GM23338 (cell line): ENCODE data around the gene AASDH.

ENCODE experiments used
- EZH2 ChIP-seq: fragments of 200-600 bp; sonication (generic); IDR thresholded peaks from one replicate; pipeline ENCODE4 v1.8.0; 2017; ENCODE audit warnings: antibody characterized with exemption, mild to moderate bottlenecking, low read depth; ENCODE audit not compliant: unreplicated experiment
- ZNF114 ChIP-seq: fragments of 250-450 bp; sonication (Bioruptor Pico); IDR thresholded peaks from 2 replicates; pipeline ENCODE4 v1.5.0; 2020; ENCODE audit warnings: mild to moderate bottlenecking, moderate library complexity
- TF ChIP-seq, protein P1 (sequence below), 2 experiments: fragments of 200-600 bp in 1 of 2; sonication (generic) in 1 of 2; conservative IDR thresholded peaks; 2 replicates each; pipeline versions ENCODE4 v1.5.1 to v1.6.1; 2016 to 2017; ENCODE audit warnings: antibody characterized with exemption in 2 of 2, low read depth in 2 of 2, mild to moderate bottlenecking in 2 of 2, moderate library complexity in 1 of 2

DNA sequence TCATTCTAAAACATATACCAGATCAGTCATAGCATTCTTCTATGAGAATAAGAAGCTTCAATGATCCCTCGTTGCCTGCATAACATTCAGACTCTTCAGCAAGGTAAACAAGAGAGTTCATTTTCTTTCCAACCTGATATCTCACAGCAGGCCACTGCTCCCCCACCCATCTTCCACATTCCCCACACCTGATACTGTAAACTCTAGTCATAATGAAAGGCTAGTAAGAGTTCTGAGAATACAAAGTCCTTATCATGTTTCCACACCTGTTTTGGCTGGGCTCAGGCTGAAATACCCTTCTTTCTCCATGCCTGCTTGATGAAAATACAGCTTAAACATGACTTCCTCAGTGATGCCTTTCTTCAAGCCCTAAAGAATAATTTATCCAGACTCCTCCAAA, 2.3 kb upstream of the AASDH start:
- TF ChIP-seq ZNF114 (no peak), EZH2 (no peak)
- TF ChIP-seq, protein P1, sequence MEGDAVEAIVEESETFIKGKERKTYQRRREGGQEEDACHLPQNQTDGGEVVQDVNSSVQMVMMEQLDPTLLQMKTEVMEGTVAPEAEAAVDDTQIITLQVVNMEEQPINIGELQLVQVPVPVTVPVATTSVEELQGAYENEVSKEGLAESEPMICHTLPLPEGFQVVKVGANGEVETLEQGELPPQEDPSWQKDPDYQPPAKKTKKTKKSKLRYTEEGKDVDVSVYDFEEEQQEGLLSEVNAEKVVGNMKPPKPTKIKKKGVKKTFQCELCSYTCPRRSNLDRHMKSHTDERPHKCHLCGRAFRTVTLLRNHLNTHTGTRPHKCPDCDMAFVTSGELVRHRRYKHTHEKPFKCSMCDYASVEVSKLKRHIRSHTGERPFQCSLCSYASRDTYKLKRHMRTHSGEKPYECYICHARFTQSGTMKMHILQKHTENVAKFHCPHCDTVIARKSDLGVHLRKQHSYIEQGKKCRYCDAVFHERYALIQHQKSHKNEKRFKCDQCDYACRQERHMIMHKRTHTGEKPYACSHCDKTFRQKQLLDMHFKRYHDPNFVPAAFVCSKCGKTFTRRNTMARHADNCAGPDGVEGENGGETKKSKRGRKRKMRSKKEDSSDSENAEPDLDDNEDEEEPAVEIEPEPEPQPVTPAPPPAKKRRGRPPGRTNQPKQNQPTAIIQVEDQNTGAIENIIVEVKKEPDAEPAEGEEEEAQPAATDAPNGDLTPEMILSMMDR (conservative IDR thresholded peaks at IDR 0.05; ENCODE audit: low read depth in 2 of 2): no peak
